IPS-18c (cell line): ENCODE data around the gene ELK4.

ENCODE experiments used
- H3K4me3 ChIP-seq: 2 replicates; pipeline ENCODE4 v1.7.0; 2013; ENCODE audit warnings: low read depth, mild to moderate bottlenecking, low read length, moderate library complexity; ENCODE audit not compliant: insufficient read depth
- H3K9me3 ChIP-seq: one replicate; pipeline ENCODE4 v1.6.1; 2013; ENCODE audit warnings: mild to moderate bottlenecking, low read length, moderate library complexity; ENCODE audit not compliant: control insufficient read depth, insufficient read depth

Gene ELK4, protein sequence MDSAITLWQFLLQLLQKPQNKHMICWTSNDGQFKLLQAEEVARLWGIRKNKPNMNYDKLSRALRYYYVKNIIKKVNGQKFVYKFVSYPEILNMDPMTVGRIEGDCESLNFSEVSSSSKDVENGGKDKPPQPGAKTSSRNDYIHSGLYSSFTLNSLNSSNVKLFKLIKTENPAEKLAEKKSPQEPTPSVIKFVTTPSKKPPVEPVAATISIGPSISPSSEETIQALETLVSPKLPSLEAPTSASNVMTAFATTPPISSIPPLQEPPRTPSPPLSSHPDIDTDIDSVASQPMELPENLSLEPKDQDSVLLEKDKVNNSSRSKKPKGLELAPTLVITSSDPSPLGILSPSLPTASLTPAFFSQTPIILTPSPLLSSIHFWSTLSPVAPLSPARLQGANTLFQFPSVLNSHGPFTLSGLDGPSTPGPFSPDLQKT

DNA sequence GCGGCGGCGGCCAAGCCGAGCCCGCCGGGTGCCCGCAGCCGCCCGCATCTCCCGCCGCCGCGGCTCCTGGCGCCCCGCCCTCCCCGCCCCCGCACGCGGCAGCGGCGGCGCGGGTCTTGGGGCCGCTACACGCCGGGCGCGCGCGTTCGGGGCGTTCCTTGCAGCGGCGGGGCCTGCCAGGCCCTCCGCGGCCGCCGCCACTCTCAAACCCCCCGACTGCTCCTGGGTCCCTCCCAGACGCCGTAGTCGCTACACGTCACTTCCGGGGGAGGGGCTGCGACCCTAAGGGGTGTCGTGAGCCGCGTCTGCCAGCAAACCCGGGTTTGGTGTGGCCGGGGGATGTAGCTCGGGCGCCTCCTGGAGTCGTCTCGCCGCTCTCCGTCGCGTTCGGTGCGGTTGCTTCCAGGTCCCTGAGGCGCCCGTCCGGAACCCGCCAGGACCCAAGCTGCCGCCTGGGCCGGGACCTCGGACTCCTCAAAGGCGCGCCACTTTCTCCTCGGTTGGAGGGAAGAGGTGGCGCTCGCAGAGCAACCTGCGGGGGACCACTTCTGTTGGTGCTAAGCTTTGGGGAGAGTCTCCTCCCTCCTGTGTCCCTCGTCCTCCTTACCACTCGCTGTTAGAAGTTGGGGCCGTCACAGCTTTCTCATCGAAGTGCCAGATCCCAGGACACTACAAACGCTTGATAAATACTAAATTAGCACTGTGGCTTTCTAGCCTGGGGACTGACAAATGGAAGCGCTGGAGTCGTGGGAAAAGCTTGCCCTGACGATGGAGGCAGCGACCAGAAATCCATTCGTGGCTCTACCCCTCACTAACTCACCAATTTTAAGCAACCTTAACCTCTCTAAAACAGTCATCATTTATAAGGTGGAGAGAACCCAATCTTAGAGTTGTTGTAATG lies at the start of gene ELK4:
Gene ELK4 (minus strand): TSS at position 244 of the 901 bp plus-strand sequence. CDS start 8,129 bp downstream, outside the sequence.
- Histone ChIP-seq H3K4me3 (peak within 1 kb of the TSS; percentile 77), H3K9me3 (no peaks in the 10 kb centered on the region)

DNA sequence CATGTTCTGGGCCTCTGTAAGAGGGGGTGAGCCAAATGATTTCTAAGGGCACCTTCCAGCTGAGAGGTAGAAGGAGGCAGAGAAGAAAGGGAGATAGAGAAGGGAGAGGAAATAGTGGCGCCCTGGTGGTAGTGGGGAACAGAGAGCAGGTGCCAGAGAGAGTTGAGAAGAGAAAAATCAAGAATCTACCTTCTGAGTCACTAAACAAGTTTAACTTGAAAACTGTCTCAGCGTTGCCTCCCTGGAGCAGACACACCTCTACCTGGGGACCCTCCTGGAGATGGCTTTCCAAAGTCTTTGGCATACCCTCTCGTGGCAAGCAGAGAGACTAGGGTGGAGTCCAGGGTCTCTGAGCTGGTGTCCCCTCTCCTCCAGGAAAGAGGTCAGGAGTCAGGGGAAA lies 49.6 kb upstream of the ELK4 start:
- Histone ChIP-seq H3K4me3 (no peak overlapping the region), H3K9me3 (no peaks in the 10 kb centered on the region)

DNA sequence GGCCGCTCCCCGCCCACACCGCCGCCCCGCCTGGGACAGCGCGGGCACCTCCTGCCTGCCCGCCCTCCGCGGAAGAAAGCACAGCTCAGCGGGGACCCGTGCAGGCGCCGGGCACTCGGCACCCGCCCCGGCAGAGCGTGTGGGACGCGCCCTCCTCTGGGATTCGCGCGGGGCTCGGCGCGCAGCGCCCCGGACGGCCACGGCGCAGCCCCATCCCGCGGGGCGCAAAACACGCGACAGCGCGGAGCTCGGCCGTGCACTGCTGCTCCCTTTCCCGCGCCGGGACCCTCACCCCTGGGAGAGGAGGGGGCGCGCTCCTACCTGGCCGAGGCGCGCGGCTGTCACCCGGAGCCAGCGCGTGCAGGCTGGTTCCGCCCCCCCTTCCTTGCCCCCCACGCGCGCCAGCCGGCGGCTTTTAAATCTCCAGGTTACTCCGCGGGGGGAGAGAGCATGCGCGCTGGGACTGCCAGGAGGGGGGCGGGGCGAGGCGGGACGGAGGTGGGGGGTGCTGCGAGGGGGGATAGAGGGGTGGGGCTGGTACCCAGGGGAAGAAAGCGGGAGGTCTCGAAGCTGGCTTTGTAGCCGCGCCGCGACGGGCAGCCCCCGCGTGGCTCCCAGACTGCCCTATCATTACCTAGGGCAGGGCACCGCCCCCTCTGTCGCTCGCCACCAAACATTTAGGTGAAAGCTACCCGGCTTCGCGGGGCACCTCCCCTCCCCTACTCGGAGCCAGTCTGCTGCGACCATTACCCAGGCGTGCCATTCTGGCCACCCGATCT lies 48.5 kb upstream of the ELK4 start, which contains the start of gene SLC45A3:
Gene SLC45A3 (minus strand): TSS at position 437 of the 779 bp plus-strand sequence. CDS start 15,853 bp downstream, outside the sequence.
- peak within 1 kb of the TSS; percentile 85 for H3K4me3 ChIP-seq

DNA sequence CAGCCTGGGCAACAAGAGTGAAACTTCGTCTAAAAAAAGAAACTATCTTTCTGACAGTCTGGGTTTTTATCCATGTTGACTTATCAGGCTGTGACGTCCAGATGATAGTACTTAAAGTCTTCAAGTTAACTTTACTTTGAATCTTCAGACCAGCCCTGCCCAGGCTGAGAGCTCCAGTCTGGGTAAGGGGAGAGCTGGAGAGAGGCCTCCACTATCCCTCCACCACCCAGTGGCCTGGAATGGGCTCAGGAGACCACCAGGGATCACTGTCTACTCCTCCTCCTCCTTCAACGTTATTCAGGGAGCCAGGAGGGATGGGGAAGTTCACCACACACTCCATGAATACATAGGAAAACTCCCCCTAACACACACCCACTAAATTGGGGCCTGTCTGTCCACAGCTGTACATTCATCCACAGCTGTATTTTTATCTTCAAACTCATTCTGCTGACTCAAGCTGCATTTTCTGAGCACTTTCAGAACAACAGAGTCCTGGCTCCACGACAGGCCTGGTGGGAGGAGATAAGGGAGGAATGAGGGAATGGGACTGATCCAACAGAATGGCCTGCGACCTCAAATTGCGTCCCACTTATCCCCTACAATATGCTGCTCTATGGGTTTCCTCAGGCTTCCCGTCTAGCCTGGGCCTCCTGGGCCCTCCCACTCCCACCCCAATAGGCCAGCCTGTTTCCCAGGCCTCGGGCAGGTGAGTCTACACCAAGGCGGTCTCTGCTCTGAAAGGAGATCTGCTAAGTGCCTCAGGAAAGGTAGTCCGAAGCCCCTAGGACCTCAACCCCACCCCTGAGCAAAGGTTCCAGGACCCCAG lies 46.7 kb upstream of the ELK4 start:
- Histone ChIP-seq H3K9me3 (no peaks in the 10 kb centered on the region), H3K4me3 (0 out of 2 replicates have a peak overlapping the region, but pooled peaks have one; percentile 85)

More for the DNA sequence above, 48.5 kb upstream of the ELK4 start, which contains the start of gene SLC45A3:
- H3K9me3 ChIP-seq = no peaks in the 10 kb centered on the region

DNA sequence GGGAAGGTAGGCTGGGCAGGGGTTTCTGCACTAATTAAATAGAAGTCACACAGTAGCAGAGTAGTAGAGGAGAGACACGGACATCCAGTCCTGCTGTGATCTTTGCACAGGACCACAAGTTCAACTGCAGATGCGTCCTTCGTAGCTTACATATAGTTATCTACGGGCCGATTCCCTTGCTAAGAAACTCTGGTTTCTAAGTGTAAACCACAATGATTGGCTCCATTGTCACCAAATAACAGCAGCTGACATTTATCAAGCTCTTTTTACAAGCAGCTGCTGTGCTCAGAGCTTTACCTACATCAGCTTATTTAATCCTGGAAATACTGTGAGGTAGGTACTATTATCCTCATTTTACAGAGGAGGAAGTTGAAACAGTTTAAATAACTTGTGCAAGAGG lies 45.4 kb upstream of the ELK4 start:
- H3K4me3 ChIP-seq = no peak overlapping the region

DNA sequence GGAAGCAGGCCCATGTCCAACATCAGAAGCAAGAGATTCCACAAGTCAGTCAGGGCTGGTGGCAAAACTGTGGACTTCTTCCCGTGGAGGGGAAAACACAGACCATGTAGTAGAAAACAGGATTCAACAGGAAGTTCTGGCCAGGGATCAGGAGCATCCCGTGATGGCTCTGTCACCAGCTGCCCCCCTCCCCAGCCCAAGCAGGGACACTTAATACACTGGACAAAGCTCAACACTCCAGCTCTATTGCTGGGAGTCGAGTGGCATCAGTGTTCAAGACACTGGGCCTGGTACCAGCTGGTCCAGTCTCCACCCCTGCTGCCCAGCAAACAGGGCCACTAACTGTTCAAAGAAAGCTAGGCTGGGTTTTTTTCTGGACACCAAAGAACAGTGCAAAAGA lies 44.8 kb upstream of the ELK4 start:
- Histone ChIP-seq H3K9me3 (no peaks in the 10 kb centered on the region), H3K4me3 (no peak overlapping the region)

More for the DNA sequence above, 45.4 kb upstream of the ELK4 start:
- H3K9me3 ChIP-seq = no peaks in the 10 kb centered on the region

DNA sequence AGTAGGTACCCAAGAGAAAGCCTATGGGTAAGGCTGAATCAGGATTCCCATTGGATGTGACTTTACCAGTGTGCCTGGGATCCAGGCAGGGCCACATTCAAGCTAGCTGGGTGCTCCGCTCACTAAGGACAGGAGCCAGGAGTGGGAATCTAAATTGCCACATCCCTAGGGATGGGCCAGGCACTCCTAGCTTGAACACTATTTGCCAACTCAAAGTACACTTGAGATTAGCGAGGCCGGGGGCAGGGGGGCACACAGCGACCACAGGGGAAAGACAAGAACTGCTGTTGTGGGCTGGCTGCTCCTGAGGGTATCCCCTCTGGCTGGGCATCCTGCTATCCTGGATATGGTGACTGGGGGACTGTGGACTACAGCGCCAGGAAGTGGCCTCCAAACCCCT lies 44.2 kb upstream of the ELK4 start:
- Histone ChIP-seq H3K4me3 (0 out of 2 replicates have a peak overlapping the region, but pooled peaks have one; percentile 3), H3K9me3 (no peaks in the 10 kb centered on the region)

DNA sequence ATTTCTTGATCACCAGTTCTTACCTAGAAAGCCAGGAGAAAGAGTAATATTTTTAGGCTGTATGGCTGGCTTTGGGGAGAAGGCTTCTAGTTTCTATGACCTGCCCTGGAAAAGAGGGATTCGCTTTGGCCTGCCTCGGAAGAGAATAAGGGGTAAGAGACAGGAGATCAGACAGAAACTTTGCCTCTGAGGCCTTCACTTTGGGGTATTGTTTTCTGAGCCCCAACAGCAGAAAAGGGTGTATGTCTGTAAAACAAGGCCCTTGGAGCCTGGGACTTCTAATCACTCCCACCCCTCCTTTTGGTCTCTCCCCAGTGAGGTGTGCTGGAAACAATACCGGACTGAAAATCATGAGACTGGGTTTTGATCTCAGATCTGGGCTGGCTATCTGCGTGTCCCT lies 43.4 kb upstream of the ELK4 start:
- no peak overlapping the region for H3K4me3 ChIP-seq
- no peaks in the 10 kb centered on the region for H3K9me3 ChIP-seq

DNA sequence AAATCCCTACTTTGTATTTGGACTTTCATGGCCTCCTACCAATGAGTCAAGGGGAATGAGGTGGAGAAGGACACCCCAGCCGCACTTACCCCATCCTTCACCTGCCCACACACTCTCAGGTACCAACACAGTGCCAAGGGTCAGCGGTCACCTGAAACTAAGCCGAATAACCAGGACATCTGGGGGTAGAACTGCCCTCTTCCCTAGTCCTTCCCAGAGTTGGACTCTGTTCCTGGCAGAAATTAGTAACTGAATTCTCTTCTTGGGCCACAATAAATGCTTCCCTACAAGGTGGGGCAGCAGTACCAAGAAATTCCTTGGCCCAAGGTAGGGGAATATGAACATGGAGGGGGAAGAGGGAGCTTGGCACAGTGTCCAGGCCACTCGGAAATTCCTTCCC lies 41.2 kb upstream of the ELK4 start:
- no peaks in the 10 kb centered on the region for H3K9me3 ChIP-seq
- no peak overlapping the region for H3K4me3 ChIP-seq

DNA sequence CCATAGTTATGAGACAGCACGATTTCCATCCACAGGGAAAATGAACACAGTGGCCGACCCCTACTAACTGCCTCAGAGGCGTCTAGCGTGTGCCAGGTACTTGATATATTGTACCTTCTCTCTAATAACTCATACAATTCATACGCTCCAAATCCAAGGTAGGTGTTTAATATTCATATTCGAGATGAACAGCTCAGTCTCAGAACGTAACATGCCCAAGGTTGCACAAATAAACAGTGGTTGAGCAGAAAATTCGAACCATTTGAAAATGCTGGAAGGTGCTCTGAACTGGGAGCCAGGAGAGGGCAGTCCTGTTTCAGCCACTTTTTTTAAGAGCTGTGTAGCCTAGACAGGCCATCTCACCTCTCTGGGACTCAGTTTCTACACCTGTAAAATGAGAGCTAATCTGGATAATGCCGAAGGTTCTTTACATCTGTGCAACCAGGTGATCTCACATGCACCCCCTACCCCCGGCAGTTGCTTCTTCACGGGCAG lies 40.6 kb upstream of the ELK4 start:
- H3K4me3 ChIP-seq = no peak overlapping the region
- H3K9me3 ChIP-seq = no peaks in the 10 kb centered on the region

DNA sequence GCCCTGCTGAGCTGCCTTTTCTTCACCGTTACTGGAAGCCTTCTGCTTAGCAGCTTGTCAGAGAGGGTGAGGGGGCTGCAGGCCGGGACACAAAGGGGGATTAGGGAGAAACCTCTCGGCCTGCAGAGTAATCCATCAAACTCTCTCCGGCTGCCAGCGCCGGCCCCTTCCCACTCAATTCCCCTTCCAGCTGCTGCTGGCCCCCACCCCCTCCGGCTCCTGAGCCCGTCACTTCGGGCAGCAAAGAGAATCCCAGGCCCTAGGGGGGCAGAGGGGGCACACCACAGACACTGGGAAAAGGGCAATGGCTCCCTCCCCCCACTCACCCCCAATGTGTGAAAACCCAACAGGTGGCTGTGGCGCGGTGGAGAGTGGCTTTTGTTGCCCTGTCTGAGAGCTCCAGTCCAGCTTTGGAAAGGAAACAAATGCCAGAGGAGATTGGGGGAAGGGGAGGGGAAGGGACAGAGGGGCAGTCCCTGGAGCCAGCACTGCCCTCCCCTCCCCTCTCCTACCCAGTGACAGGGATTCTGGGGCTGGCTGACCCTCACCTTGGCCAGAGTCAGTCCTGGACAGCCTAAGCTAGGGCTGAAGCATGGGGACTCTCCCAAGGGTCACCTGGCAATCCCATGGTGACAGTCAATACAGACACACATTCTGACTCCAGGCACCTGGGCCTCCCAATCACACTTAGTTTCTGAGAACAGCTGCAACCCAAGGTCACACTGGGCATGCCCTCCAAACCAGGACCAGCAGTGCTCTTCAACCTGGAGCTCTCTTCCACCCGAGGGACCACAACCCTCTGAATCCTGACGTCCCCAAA lies 39.0 kb upstream of the ELK4 start:
- Histone ChIP-seq H3K4me3 (no peak overlapping the region; the same call in 1 of the 2 replicates), H3K9me3 (no peaks in the 10 kb centered on the region)

DNA sequence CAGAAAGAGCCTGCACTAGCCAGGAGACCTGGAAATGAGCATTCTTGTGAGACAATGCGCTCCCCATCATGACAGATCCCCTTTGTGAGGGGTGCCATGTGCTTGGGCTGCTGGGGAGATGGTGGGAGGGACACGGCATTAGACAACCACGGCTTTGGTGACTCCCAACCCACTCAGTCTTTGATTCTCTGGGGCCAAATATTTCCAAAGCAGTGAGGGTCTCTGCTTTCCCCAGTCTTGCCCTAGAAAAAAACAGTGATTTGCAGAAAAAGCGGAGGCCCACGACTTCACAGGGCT lies 38.3 kb upstream of the ELK4 start:
- H3K4me3 ChIP-seq = peak overlapping the region; percentile 28; the same call in 1 of the 2 replicates
- H3K9me3 ChIP-seq = no peaks in the 10 kb centered on the region

DNA sequence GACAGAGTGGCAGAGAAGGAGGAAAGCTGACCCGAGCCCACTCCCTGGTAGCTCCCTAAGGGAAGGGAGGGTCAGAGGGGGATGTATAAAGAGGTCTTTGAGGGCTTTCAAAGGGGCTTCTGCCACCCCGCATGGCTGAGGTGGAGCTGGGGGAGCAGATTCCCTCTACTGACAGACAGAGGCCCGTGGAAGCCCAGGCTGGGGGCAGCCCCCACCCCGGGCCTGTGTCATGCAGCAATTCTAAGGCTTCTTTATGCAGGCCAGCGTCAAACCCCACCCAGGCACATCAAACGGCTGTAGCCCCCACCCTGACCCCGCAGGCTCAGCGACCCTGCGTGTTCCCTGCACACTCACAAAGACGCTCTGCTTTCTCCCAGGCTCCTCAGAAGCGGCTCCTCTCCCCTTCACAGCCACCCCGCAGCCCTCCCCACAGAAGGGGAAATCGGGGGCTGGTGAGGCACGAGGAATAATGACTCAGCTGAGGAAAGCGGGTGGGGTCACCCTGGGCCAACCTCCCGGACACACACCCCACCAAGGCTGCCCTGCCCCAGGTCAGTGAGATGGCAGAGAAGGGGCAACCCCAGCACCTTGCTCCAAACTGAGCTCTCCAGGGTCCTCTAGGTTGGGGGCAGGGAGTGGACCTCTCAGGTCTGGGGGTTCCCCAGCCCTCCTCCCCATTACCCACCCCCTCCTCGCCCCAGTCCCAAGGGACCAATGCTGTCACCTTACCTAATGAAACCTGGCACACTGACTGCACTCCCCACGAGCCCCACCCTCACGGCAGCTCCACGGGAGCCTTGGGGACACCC lies 37.7 kb upstream of the ELK4 start:
- Histone ChIP-seq H3K9me3 (no peaks in the 10 kb centered on the region), H3K4me3 (peak overlapping the region; percentile 1; the same call in 1 of the 2 replicates)

DNA sequence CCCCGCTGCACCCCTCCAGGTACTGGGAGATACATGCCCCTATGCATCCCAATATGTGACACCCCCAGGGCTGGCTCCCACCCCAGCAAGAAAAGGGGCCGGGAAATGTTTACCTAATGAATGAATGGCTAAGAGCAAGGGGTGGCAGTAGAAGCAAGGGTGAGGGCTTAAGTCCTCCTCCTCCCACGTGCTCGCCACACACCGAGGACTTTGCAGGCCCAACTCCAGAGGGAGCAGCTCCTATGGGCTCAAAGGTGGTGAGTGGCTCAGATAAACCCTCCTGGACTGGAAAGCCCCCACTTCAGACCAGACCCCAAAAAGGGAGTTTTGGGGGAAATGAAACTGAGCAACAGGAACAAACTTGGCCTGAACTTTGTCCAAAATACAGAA lies 37.1 kb upstream of the ELK4 start:
- Histone ChIP-seq H3K9me3 (no peaks in the 10 kb centered on the region), H3K4me3 (no peak overlapping the region)
